Measurements from ENCODE around the gene KRT28.

DNA sequence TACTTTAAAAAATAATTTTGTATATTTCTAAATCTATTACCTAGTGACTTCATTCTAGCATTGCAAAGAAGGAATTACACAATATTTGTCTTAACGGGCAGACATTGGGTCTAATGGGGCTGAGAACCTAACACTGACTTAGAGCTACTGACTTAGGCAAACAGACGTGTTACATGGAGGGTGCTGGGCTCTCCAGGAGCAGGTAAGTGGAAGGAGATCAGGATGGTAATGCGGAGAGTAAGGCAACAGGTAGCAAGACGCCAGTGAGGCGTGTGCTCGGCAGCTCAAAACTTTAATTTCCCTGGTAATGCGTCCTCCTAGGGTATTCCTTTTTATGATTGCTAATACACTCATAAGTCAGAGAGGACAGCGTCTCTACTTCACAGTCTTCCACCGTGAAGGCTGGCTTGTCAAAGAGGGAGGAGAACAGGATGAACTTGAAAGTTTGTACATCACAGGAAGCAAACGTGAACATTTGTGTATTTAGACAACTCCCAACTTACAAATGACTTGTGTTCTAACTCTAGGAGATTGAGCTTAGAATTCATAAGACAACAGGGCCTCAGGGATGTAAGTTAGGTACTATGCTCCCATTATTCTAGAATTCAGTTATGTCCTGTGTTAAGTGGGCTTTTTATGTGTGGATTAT, 4.6 kb downstream of the KRT28 start:
- TF ChIP-seq CTCF (IDR thresholded peaks at IDR 0.05; ENCODE audit: control extremely low read depth in 1 of 3, insufficient read depth in 1 of 3, low read depth in 1 of 3, low read length in 3 of 3) (no peak), HDAC6 (IDR thresholded peaks at IDR 0.05; ENCODE audit: low read depth, low read length) (no peak), KDM1A (IDR thresholded peaks at IDR 0.05; ENCODE audit: borderline replicate concordance, low read length) (no peak), RFX5 (IDR thresholded peaks at IDR 0.05; ENCODE audit: borderline replicate concordance, low read depth, low read length) (no peak), CEBPB (IDR thresholded peaks at IDR 0.05; ENCODE audit: low read depth, low read length) (no peak), TCF12 (IDR thresholded peaks at IDR 0.05; ENCODE audit: low read depth, low read length) (no peak), TBP (IDR thresholded peaks at IDR 0.05; ENCODE audit: low read depth, low read length) (no peak), ZNF274 (IDR thresholded peaks at IDR 0.05; ENCODE audit: borderline replicate concordance, extremely low read depth, low read length) (no peak), POLR2AphosphoS5 (IDR thresholded peaks at IDR 0.05; ENCODE audit: low read depth, low read length) (no peak), PHF8 (conservative IDR thresholded peaks at IDR 0.05; ENCODE audit: low read depth, low read length) (no peak), ATF3 (IDR thresholded peaks at IDR 0.05; ENCODE audit: insufficient read depth, low read depth, low read length) (no peak), SP1 (IDR thresholded peaks at IDR 0.05; ENCODE audit: low read depth, low read length) (no peak), TAF1 (IDR thresholded peaks at IDR 0.05; ENCODE audit: low read depth, low read length) (no peak)
- TF ChIP-seq, protein P1, sequence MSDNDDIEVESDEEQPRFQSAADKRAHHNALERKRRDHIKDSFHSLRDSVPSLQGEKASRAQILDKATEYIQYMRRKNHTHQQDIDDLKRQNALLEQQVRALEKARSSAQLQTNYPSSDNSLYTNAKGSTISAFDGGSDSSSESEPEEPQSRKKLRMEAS (IDR thresholded peaks at IDR 0.05) = no peak
